Stimulated activated CD4-positive, alpha-beta T cell treated with anti-CD3 and anti-CD28 coated beads, Interleukin-2, amount 100 ng/mL, for 48 hours (primary cell): ENCODE measurements around the gene TPK1.
A peak's percentile ranks its signal among the peaks of the same experiment; 100 is the strongest.
"Not testable (repeated sequence)": the region's sequence is repeated elsewhere in the genome, so short reads cannot be mapped to it uniquely, and the experiment has no call there.

Experiments
- DNase-seq, 2 donors: peaks; one replicate each; pipeline ENCODE4 v3.0.0-alpha.2; 2020

TPK1 gene

GRCh38 chr7:144821067-144821466 lies 14.8 kb downstream of the TPK1 start:
- DNase-seq = no peak

- DNase-seq = no peak
Observed at GRCh38 chr7:144820552-144820951, 15.3 kb downstream of the TPK1 start.

- no peak for DNase-seq
Observed at GRCh38 chr7:144819566-144819965, 16.3 kb downstream of the TPK1 start.

- DNase-seq = peak in 1 of 2 donors; percentile 10
Observed at GRCh38 chr7:144818511-144818910, 17.3 kb downstream of the TPK1 start.

- DNase-seq = no peak
Observed at GRCh38 chr7:144817001-144817400, 18.9 kb downstream of the TPK1 start.

GRCh38 chr7:144814299-144814698 lies 21.6 kb downstream of the TPK1 start:
- no peak for DNase-seq

- DNase-seq = peak in 1 of 2 donors; percentile 18
Observed at GRCh38 chr7:144812379-144813283, 23.2 kb downstream of the TPK1 start.

- DNase-seq = no peak
Observed at GRCh38 chr7:144805627-144806239, 30.1 kb downstream of the TPK1 start.

- DNase-seq = not testable (repeated sequence)
Observed at GRCh38 chr7:144800678-144801436, 35.0 kb downstream of the TPK1 start.

- DNase-seq = no peak
Observed at GRCh38 chr7:144796919-144797318, 38.9 kb downstream of the TPK1 start.

GRCh38 chr7:144792050-144792449 lies 43.8 kb downstream of the TPK1 start:
- DNase-seq = no peak

GRCh38 chr7:144791488-144791887 lies 44.4 kb downstream of the TPK1 start:
- DNase-seq = no peak

GRCh38 chr7:144787127-144787526 lies 48.7 kb downstream of the TPK1 start:
- no peak for DNase-seq

- no peak for DNase-seq
Observed at GRCh38 chr7:144786522-144786921, 49.3 kb downstream of the TPK1 start.

- no peak for DNase-seq
Observed at GRCh38 chr7:144786079-144786478, 49.8 kb downstream of the TPK1 start.

GRCh38 chr7:144785521-144785920 lies 50.3 kb downstream of the TPK1 start:
- no peak for DNase-seq

- no peak for DNase-seq
Observed at GRCh38 chr7:144784943-144785342, 50.9 kb downstream of the TPK1 start.

GRCh38 chr7:144784441-144784840 lies 51.4 kb downstream of the TPK1 start:
- no peak for DNase-seq

- no peak for DNase-seq
Observed at GRCh38 chr7:144782883-144783282, 53.0 kb downstream of the TPK1 start.

- DNase-seq = no peak
Observed at GRCh38 chr7:144780071-144780608, 55.7 kb downstream of the TPK1 start.

GRCh38 chr7:144777889-144778288 lies 58.0 kb downstream of the TPK1 start:
- DNase-seq = not testable (repeated sequence)

- no peak for DNase-seq
Observed at GRCh38 chr7:144777005-144777839, 58.6 kb downstream of the TPK1 start.
